Right atrium auricular region (tissue), 2 donors: ENCODE data around the gene CEP350. TPM values are rescaled to one million over a fixed set of nuclear protein-coding genes. Genes with fewer than 3 reads are reported as not detected.
A peak's percentile ranks its signal among the peaks of the same experiment; 100 is the strongest.

Experiments used
- DNase-seq: peaks from one replicate; pipeline ENCODE4 v3.0.0-alpha.2; 2019; ENCODE audit warnings: low spot score
- H3K27ac ChIP-seq, 2 donors: fragments of 200-600 bp; sonication (generic); 1 replicate in 1 of 2; 2 replicates in 1 of 2; pipeline ENCODE4 v1.5.1; 2016 to 2019
- H3K27me3 ChIP-seq, 2 donors: fragments of 200-600 bp; sonication (generic); one replicate each; pipeline versions ENCODE4 v1.5.1 to v1.6.0; 2017 to 2019
- H3K36me3 ChIP-seq: fragments of 200-600 bp; sonication (generic); one replicate; pipeline ENCODE4 v1.5.1; 2016
- H3K4me1 ChIP-seq, 2 donors: fragments of 200-600 bp; sonication (generic); one replicate each; pipeline versions ENCODE4 v1.5.1 to v1.6.0; 2017 to 2019
- H3K4me3 ChIP-seq, 2 donors: fragments of 200-600 bp; sonication (generic); 1 replicate in 1 of 2; 2 replicates in 1 of 2; pipeline ENCODE4 v1.5.1; 2017 to 2019; ENCODE audit warnings: mild to moderate bottlenecking in 1 of 2, moderate library complexity in 1 of 2
- H3K9me3 ChIP-seq, 2 donors: fragments of 200-600 bp; sonication (generic); one replicate each; pipeline ENCODE4 v1.5.1; 2019
- total RNA-seq, 2 donors: library from RNA; depleted of rRNA; stranded (reverse); fragments of >200 nt; gene quantifications; one replicate each; pipeline ENCODE4 v1.1.0, GENCODE V29; 2016
- TF ChIP-seq, protein P1 (sequence below), 2 donors: fragments of 200-600 bp; sonication (generic); IDR thresholded peaks; one replicate each; pipeline ENCODE4 v1.5.1; 2019; ENCODE audit warnings: antibody characterized with exemption in 2 of 2

The CEP350 gene
- total RNA-seq, 2 donors from 2014 or later, result 55.3 to 56.1 TPM

GRCh38 chr1:179951383-179952144, 3.0 kb upstream of the CEP350 start:
- H3K27ac ChIP-seq, result no peak overlapping the region
- TF ChIP-seq, protein P1, sequence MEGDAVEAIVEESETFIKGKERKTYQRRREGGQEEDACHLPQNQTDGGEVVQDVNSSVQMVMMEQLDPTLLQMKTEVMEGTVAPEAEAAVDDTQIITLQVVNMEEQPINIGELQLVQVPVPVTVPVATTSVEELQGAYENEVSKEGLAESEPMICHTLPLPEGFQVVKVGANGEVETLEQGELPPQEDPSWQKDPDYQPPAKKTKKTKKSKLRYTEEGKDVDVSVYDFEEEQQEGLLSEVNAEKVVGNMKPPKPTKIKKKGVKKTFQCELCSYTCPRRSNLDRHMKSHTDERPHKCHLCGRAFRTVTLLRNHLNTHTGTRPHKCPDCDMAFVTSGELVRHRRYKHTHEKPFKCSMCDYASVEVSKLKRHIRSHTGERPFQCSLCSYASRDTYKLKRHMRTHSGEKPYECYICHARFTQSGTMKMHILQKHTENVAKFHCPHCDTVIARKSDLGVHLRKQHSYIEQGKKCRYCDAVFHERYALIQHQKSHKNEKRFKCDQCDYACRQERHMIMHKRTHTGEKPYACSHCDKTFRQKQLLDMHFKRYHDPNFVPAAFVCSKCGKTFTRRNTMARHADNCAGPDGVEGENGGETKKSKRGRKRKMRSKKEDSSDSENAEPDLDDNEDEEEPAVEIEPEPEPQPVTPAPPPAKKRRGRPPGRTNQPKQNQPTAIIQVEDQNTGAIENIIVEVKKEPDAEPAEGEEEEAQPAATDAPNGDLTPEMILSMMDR (IDR thresholded peaks at IDR 0.05), result no peak
- no peaks in the 10 kb centered on the region for H3K9me3 ChIP-seq
- H3K4me3 ChIP-seq, result no peak overlapping the region
- H3K27me3 ChIP-seq, result no peaks in the 10 kb centered on the region
- DNase-seq, result no peak
- peaks cover 0 to 15% of the 10 kb centered on the region in 2 donors for H3K4me1 ChIP-seq
- no peaks in the 10 kb centered on the region for H3K36me3 ChIP-seq

GRCh38 chr1:179952186-179952585, 2.4 kb upstream of the CEP350 start:
- DNase-seq, result no peak
- H3K4me1 ChIP-seq, result peaks cover 0 to 20% of the 10 kb centered on the region in 2 donors
- TF ChIP-seq, protein P1 (IDR thresholded peaks at IDR 0.05), result no peak
- H3K4me3 ChIP-seq, result no peak overlapping the region
- no peaks in the 10 kb centered on the region for H3K9me3 ChIP-seq
- no peaks in the 10 kb centered on the region for H3K27me3 ChIP-seq
- no peaks in the 10 kb centered on the region for H3K36me3 ChIP-seq
- H3K27ac ChIP-seq, result no peak overlapping the region

- peak overlapping the region; percentile 98 to 99 for H3K27ac ChIP-seq
- H3K4me1 ChIP-seq, result peaks cover 0 to 35% of the 10 kb centered on the region in 2 donors
- H3K9me3 ChIP-seq, result no peaks in the 10 kb centered on the region
- H3K4me3 ChIP-seq, result peak overlapping the region; percentile 96 to 98
- TF ChIP-seq, protein P1 (IDR thresholded peaks at IDR 0.05), result no peak
- DNase-seq, result peak; percentile 60
- no peaks in the 10 kb centered on the region for H3K27me3 ChIP-seq
- no peaks in the 10 kb centered on the region for H3K36me3 ChIP-seq
These were observed 577 bp upstream of the CEP350 start for GRCh38 chr1:179953974-179954492.

DNA sequence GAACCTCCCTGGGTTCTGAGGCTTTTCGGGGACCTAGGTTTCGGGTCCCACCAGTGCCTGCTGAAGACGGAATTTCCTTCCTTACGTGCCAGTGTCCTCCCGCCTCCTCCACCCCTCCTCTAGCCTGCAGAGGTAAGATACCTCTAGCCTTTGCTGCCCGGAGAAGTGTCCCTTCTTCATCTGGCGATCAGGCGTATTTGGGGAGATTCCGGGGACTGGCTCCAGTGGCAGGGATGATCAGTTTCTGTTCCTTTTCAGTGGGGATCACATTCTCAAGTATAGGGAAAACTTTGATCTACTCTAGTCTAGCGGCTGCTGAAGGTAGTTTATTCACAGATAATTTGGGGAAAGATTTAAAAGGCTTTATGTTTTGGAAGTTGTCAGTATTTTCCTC, 674 bp downstream of the CEP350 start:
- Histone ChIP-seq H3K4me3 (peak overlapping the region; percentile 96 to 98), H3K36me3 (no peaks in the 10 kb centered on the region), H3K27ac (peak overlapping the region; percentile 98 to 99), H3K9me3 (no peaks in the 10 kb centered on the region), H3K4me1 (peaks cover 0 to 35% of the 10 kb centered on the region in 2 donors), H3K27me3 (no peaks in the 10 kb centered on the region)
- DNase-seq, result no peak
- TF ChIP-seq, protein P1 (IDR thresholded peaks at IDR 0.05), result no peak

DNA sequence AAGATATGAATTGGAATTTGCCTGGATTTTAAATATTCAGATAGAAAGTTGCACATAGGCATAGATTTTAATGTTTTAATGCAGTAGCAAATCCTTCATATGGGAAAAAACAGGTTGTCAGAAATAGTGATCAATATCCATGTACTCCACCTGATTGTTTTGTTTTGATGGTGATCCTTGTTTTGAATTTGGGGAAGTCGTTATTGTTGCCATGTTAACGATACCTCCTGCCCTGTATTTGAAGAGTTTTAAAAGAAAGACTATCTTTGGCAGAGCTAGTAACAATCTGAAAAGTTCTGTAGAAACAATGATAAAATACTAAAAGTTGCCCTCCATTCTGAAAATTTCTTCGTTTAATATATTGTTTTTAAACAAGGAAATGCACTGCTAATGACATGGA, 1.1 kb downstream of the CEP350 start:
- Histone ChIP-seq H3K27me3 (no peaks in the 10 kb centered on the region), H3K9me3 (no peaks in the 10 kb centered on the region), H3K4me3 (peak overlapping the region; percentile 96 to 98), H3K4me1 (peaks cover 0 to 35% of the 10 kb centered on the region in 2 donors), H3K36me3 (no peaks in the 10 kb centered on the region), H3K27ac (peak overlapping the region; percentile 98 to 99)
- DNase-seq, result no peak
- TF ChIP-seq, protein P1 (IDR thresholded peaks at IDR 0.05), result no peak
